Esophagus muscularis mucosa (tissue), 4 donors: ENCODE results near the gene KCNQ4.

Experiments used
- CTCF ChIP-seq, 3 experiments: fragments of 200-600 bp in 2 of 3; fragments of 450-650 bp in 1 of 3; sonication (generic) in 2 of 3; IDR thresholded peaks; one replicate each; pipeline ENCODE4 v1.5.1; 2017 to 2019; ENCODE audit warnings: antibody characterized with exemption in 3 of 3, mild to moderate bottlenecking in 2 of 3, moderate library complexity in 1 of 3
- EP300 ChIP-seq: sonication (generic); formaldehyde crosslinking; IDR thresholded peaks from one replicate; pipeline ENCODE4 v1.6.1; 2017; ENCODE audit warnings: antibody characterized with exemption
- POLR2A ChIP-seq: fragments of 450-650 bp; IDR thresholded peaks from one replicate; pipeline ENCODE4 v1.6.1; 2017; ENCODE audit warnings: antibody characterized with exemption, moderate library complexity, mild to moderate bottlenecking, low read depth
- POLR2AphosphoS5 ChIP-seq, 2 donors: sonication (generic); formaldehyde crosslinking; IDR thresholded peaks; one replicate each; pipeline ENCODE4 v1.6.1; 2017; ENCODE audit warnings: antibody characterized with exemption in 2 of 2

DNA sequence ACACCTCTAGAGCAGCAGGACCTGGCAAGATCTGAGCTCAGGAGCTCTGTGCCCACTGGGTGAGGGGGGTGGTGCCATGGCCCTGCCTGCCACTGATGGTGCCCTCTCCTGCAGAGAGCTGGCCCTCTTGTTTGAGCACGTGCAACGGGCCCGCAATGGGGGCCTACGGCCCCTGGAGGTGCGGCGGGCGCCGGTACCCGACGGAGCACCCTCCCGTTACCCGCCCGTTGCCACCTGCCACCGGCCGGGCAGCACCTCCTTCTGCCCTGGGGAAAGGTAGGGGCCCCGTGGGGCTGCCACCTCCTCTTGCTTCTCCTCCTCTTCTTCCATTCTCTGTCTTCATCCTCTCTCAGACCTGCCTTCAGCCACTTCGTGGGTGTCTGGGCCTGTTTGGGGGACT, 40.4 kb downstream of the KCNQ4 start:
- TF ChIP-seq CTCF (IDR thresholded peaks at IDR 0.05) (no peak), EP300 (no peak), POLR2AphosphoS5 (IDR thresholded peaks at IDR 0.05) (no peak), POLR2A (no peak)
